ENCODE measurements around the gene LRRIQ4.
A peak's percentile ranks its signal among the peaks of the same experiment; 100 is the strongest.

Gene LRRIQ4

DNA sequence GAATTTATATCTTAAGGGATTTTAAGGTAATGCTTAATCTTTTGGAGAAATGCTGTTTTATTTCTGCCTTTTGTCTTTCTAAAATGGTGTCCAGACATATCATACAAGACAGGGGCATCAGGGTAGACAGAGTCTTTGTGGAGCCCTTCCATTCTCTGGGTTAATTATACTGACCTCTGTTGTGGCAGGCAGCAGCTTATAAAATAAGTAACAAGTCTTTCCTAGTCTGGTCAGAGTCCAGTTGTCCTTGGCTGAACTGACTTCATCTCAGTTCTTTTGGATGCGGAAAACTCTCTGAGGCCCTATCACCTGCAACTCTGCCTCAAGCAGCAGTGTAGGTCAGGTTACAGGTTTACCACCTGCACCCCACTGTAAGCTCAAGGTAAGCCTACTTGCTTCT is 20.3 kb upstream of the LRRIQ4 start:
- DNase-seq (ENCODE audit: low read depth, low spot score) = no peak
- no peak overlapping the region for H3K4me3 ChIP-seq (ENCODE audit: low read length)

DNA sequence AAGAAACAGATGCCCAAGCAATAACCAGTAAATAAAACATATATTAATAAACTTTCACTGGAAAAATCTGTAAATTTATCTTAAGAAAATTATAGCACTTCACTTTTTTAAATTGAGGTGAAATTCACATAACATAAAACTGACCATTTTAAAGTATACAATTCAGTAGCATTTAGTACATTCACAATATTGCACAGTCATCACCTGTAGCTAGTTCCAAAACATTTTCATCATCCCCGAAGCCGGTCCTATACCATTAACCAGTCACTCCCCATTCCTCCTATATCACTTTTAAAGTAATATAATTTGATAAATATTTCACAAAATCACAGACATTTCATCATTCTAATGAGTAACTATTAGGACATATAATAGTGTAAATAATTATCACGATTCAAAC is 8.0 kb upstream of the LRRIQ4 start:
- H3K4me3 ChIP-seq (ENCODE audit: low read length) = no peak overlapping the region

GRCh38 chr3:169809230-169809795 is 3.4 kb upstream of the LRRIQ4 start:
- H3K4me3 ChIP-seq (ENCODE audit: low read length) = no peak overlapping the region
- no peak for DNase-seq (ENCODE audit: low read depth, low spot score)

More for the DNA sequence above, 8.0 kb upstream of the LRRIQ4 start:
- DNase-seq (ENCODE audit: low read depth, low spot score) = no peak

DNA sequence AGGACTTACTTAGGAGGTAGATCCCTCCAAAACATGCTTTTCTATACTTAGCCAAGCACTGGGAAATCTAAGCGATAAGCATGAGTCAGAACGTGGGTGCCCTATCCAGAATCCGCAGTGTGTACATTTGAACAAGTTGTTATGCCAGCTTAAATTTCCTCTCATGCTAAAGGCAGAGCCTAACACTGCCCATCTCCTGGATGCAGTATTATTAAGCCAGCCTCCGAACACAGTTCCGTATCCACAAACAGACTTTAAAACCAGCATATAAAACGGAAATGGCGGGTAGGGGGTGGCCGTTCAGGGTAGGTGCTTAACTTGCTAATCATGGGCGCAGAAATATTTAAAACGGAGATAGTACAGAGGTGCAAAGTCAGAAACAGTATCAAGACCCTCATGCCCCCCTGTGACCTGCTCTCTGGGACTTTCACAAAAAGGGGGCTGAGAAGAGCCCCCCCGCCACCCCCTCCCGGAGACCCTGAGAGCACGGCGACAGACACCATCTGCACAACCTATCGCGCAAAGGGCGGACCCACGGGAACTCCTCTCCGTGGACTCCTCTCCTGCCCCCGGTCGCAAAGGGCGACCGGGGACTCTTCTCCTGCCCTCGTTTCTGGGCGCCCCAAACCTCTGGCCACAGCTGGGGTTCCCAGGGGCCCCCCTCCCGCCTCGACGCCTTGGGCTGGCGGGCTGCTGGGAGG is 889 bp upstream of the LRRIQ4 start:
- peak overlapping the region; percentile 86 for H3K4me3 ChIP-seq (ENCODE audit: low read length)
- DNase-seq (ENCODE audit: low read depth, low spot score) = peak; percentile 41

- peak overlapping the region; percentile 86 for H3K4me3 ChIP-seq (ENCODE audit: low read length)
- DNase-seq (ENCODE audit: low read depth, low spot score) = peak; percentile 17
Measured at GRCh38 chr3:169813278-169813677, 608 bp downstream of the LRRIQ4 start.

DNA sequence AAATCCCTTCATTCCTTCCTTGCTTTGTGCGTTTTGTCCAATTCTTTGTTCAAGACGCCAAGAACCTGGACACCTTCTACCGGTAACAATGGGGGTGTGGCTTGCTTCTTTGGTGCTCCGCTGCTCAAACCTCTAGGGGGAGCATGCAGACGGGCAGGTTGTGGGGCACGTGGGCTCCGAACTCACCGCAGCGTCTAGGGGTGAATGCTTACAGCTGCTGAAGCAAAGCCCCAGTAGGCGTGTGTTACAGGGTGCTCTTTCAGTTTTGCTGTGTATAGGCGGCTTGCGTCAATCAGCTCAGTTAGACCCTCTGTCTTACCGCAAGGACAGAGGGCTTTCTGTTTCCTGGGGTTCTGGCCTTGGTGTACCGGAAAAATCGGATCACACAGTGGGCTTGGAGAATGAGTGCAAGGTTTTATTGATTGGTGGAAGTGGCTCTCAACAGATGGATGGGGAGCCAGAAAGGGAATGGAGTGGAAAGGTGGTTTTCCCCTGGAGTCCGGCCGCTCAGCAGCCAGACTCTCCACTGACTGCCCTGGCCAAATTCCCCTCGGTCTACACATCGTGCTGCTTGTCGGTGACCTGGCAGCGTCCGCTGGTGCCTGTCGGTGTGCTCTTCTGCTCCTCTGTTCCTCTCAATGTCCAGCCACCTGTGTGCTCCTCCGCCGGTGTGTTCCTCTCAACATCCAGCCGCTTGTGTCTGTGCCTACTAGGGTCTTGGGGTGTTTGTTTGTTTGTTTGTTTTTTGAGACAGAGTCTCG is 1.3 kb downstream of the LRRIQ4 start:
- peak overlapping the region; percentile 86 for H3K4me3 ChIP-seq (ENCODE audit: low read length)
- peak; percentile 89 for DNase-seq (ENCODE audit: low read depth, low spot score)

DNA sequence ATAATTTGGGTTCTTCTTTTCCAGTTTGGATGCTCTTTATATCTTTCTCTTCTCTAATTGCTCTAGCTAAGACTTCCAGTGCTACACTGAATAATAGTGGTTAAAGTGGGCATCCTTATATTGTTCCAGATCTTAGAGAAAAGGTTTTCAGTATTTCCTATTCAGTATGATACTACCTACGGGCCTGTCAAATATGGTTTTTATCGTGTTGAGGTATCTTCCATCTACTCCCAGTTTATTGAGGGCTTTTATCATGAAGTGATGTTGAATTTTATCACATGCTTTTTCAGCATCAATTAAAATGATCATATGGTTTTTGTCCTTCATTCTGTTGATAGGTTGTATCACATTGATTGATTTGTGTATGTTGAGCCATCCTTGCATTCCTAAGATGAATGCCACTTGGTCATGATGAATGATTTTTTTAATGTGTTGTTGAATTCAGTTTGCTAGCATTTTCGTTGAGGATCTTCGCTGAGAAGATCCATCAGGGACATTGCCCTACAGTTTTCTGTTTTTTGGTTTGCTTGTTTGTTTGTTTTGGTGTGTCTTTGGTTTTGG is 3.0 kb downstream of the LRRIQ4 start:
- H3K4me3 ChIP-seq (ENCODE audit: low read length) = no peak overlapping the region

DNA sequence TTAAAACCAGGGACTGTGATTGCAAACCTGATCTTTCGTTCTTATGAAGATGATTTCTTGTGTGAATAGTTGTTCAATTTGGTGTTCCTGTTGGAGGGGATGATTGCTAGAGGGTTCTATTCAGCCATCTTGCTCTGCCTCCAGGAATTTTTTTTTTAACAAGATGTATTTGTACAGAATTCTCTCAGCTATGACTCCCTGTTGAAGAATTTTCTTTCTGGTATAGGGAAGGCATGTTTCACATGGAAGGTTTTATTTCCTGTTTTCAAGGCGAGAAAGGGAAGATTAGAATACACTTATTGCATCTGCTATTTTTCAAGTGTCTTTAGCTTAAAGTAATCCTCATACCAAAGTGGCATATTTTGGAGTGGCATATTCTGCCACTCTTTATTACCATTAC is 5.6 kb downstream of the LRRIQ4 start:
- no peak overlapping the region for H3K4me3 ChIP-seq (ENCODE audit: low read length)
- no peak for DNase-seq (ENCODE audit: low read depth, low spot score)

More for the DNA sequence above, 3.0 kb downstream of the LRRIQ4 start:
- DNase-seq (ENCODE audit: low read depth, low spot score) = no peak

DNA sequence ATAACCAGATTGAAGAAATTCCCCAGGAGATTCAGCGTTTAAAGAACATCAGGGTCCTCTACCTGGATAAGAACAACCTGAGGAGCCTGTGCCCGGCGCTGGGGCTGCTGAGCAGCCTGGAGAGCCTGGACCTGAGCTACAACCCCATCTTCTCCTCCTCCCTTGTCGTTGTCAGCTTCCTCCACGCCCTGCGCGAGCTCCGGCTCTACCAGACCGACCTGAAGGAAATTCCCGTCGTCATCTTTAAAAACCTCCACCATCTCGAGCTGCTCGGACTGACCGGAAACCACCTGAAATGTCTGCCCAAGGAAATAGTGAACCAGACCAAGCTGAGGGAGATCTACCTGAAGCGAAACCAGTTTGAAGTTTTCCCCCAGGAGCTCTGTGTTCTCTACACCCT is 9.4 kb downstream of the LRRIQ4 start:
- DNase-seq (ENCODE audit: low read depth, low spot score) = no peak
- no peak overlapping the region for H3K4me3 ChIP-seq (ENCODE audit: low read length)

- DNase-seq (ENCODE audit: low read depth, low spot score) = no peak
- no peak overlapping the region for H3K4me3 ChIP-seq (ENCODE audit: low read length)
Measured at GRCh38 chr3:169822540-169822939, 9.9 kb downstream of the LRRIQ4 start.

GRCh38 chr3:169822983-169823382 is 10.3 kb downstream of the LRRIQ4 start:
- no peak overlapping the region for H3K4me3 ChIP-seq (ENCODE audit: low read length)
- no peak for DNase-seq (ENCODE audit: low read depth, low spot score)

DNA sequence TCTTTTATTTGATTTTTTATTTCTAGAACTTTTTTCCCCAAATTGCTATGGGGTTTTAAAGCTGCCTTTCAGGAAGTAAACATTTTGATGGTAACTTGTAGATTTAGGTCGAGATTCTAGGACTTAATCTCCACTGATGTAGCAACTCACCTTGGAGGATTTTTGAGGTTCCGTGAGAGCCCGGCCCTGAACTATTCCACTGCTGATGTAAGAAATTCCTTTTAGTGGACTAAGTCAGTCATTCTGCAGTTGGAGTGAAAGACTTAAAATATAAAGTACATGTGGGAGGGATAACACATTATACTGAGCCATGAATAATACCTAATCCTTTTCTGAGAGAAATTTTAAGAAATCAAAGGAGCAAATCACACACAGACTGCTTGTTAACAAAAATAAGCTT is 12.6 kb downstream of the LRRIQ4 start:
- DNase-seq (ENCODE audit: low read depth, low spot score) = no peak
- no peak overlapping the region for H3K4me3 ChIP-seq (ENCODE audit: low read length)

- no peak overlapping the region for H3K4me3 ChIP-seq (ENCODE audit: low read length)
Measured at GRCh38 chr3:169827712-169828111, 15.0 kb downstream of the LRRIQ4 start.

DNA sequence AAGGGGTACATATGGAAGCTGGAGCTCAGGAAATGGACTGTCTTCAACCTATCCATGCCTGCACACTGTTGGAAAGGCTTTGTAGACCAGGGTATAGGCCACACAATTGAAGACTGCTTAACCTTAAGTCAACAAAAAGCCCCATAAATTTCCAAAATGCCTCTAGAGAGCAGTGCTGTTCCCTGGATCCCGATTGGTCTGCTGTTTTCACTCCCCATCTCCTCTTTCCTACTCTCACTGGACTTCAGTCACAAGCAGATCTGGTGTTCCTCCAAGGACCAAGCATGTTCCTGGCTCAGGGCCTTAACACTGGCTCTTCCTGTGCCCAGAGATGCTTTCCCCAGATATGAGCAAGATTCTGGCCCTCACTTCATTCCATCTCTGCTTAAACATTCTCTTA is 22.9 kb downstream of the LRRIQ4 start:
- DNase-seq (ENCODE audit: low read depth, low spot score) = no peak

More at GRCh38 chr3:169827712-169828111, 15.0 kb downstream of the LRRIQ4 start:
- DNase-seq (ENCODE audit: low read depth, low spot score) = no peak

DNA sequence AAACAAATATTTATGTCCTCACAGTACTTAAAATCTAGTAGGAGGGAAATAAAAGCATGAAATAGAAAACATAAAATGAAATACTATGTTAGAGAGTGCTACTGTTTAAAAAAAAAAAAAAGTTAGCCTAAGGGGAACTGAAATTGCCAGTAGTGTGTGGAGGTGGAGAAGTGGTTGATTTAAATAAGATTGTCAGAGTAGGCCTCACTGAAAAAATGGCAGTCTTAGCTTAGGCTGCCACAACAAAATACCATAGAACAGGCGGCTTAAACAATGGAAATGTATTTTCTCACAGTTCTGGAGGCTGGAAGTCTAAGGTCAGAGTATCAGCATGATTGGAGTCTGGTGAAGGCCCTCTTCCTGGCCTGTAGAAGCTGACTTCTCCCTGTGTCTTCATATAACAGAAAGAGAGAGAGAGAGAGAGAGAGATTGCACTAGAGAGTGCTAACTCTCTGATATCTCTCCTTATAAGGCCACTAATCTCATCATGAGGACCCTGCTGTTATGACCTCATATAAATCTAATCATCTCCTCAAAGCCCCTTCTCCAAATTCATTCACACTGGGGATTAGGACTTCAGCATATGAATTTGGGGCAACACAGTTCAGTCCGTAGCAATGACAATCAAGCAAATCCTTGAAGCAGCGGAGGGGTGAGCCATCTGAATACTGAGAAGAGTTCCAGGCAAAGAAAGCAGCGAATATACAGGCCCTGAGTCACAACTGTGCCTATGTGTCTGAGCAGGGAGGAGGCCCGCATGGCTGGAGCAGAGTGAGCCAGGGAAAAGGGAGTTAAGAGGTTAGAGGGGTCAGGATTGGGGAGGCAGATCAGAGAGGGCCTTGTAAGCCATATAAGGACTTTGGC is 23.6 kb downstream of the LRRIQ4 start:
- no peak for DNase-seq (ENCODE audit: low read depth, low spot score)
- no peak overlapping the region for H3K4me3 ChIP-seq (ENCODE audit: low read length)

More for the DNA sequence above, 22.9 kb downstream of the LRRIQ4 start:
- no peak overlapping the region for H3K4me3 ChIP-seq (ENCODE audit: low read length)

DNA sequence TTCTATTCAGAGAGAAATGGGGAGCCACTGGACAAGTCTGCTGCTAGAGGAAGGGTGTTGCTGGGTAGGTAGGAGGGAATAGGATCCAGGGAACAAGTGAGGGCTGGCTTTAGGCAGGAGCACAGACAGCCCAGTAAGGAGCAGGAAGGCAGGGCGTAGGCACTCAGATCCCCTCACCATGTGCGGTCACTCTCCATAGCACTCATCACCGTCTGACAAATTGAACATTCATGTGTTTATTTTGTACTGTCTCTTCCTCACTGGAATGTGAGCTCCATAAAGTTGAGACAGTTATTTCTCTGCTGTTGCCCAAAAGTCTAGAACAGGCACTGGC is 24.2 kb downstream of the LRRIQ4 start:
- no peak for DNase-seq (ENCODE audit: low read depth, low spot score)
- no peak overlapping the region for H3K4me3 ChIP-seq (ENCODE audit: low read length)

DNA sequence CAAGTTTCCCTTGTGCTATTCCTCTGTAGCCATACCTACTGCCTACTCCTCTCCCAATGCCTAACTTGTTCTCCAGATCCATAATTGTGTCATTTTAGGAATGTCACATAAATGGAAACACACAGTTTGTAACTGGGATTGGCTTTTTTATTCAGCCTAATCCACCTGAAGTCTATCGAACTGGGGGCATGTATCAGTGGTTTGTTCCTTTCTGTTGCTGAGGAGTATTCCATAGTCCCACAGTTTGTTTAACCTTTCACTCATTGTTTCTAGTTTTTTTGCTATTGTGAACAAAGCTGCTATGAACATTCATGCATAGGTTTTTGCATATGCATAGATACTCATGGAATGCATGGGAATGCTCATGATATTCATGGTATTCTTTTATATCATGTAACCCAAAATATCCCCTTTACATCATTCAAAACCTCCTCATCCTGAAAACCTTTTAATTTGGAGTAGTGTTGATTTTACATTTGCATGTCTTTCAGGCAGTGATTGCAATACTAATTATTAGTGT is 25.9 kb downstream of the LRRIQ4 start:
- DNase-seq (ENCODE audit: low read depth, low spot score) = no peak
- H3K4me3 ChIP-seq (ENCODE audit: low read length) = no peak overlapping the region

GRCh38 chr3:169841171-169841570 is 28.5 kb downstream of the LRRIQ4 start:
- H3K4me3 ChIP-seq (ENCODE audit: low read length) = no peak overlapping the region
- no peak for DNase-seq (ENCODE audit: low read depth, low spot score)

DNA sequence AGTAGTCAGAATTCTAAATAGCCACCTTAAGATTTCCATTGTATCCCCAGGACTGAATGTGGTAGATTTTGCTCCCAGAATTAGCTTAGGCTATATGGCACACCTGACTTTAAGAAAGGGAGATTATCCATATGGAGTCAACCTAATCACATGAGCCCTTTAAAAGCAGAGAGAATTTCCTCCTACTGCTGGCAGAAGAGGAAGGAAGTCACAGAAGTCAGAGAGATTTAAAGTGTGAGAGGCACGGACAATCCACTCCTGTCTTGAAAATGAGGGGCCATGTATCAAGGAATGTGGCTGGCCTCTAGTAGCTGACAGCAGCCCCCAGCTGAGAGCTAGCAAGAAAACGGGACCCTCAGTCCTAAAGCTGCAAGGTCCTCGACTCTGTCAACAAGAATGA is 30.3 kb downstream of the LRRIQ4 start:
- DNase-seq (ENCODE audit: low read depth, low spot score) = no peak

More for the DNA sequence above, 30.3 kb downstream of the LRRIQ4 start:
- H3K4me3 ChIP-seq (ENCODE audit: low read length) = no peak overlapping the region

Measured in Jurkat, Clone E6-1 (cell line).